OCI-LY1 (cell line): ENCODE measurements around the gene MACROD2.

ENCODE experiments used
- EZH2 ChIP-seq: fragments of 200-600 bp; sonication (generic), shearing (Covaris generic); IDR thresholded peaks from 2 replicates; pipeline ENCODE4 v1.8.0; 2017; ENCODE audit warnings: borderline replicate concordance, mixed run types, mild to moderate bottlenecking, antibody characterized with exemption, low read length, moderate library complexity, mixed read lengths
- TF ChIP-seq, protein P1 (sequence below): fragments of 200-600 bp; sonication (generic), shearing (Covaris generic); IDR thresholded peaks from 2 replicates; pipeline ENCODE4 v1.5.1; 2017; ENCODE audit warnings: mild to moderate bottlenecking, antibody characterized with exemption, low read length, moderate library complexity, mixed read lengths

DNA sequence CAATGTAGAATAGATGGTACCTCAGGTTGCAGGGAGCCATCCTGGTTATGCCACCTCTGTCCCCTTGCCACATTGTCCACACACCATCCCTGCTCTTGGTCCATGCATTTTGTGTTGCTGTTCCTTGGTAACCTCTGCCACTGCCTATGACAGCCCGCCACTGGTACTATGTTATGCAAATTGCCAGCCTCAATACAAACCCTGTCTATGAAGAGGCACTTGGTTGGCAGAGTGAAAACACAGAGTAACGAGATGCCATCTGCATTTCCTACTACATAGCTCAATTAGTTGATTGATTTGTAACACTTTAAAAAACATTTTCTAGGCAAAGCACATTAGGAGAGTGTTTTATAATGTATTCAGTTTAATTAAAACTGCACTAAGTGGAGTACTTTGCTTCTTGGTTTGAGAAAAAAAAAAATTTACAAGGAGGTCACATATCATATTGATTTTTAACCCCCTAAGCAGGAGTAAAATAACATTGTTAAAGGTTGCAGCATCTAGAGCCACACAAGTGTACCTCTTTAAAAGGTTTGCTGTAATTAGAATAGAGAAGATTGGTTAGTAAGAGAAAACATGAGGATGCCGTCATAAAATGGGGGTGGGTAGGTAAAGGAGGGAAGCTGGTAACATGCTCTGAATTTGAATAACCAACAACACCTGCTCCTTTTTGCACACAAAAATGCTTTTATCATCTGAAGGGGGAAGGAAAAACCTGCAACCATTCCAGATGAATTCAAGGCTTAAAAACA lies 1760.9 kb downstream of the MACROD2 start:
- TF ChIP-seq, protein P1, sequence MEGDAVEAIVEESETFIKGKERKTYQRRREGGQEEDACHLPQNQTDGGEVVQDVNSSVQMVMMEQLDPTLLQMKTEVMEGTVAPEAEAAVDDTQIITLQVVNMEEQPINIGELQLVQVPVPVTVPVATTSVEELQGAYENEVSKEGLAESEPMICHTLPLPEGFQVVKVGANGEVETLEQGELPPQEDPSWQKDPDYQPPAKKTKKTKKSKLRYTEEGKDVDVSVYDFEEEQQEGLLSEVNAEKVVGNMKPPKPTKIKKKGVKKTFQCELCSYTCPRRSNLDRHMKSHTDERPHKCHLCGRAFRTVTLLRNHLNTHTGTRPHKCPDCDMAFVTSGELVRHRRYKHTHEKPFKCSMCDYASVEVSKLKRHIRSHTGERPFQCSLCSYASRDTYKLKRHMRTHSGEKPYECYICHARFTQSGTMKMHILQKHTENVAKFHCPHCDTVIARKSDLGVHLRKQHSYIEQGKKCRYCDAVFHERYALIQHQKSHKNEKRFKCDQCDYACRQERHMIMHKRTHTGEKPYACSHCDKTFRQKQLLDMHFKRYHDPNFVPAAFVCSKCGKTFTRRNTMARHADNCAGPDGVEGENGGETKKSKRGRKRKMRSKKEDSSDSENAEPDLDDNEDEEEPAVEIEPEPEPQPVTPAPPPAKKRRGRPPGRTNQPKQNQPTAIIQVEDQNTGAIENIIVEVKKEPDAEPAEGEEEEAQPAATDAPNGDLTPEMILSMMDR = no peak
- no peak for TF ChIP-seq EZH2
